ENCODE results near the gene MYLK. TPM values are rescaled to one million over a fixed set of nuclear protein-coding genes. Genes with fewer than 3 reads are reported as not detected.

The MYLK gene
- total RNA-seq, 1 donor from 2014 or later = 24.3 TPM

DNA sequence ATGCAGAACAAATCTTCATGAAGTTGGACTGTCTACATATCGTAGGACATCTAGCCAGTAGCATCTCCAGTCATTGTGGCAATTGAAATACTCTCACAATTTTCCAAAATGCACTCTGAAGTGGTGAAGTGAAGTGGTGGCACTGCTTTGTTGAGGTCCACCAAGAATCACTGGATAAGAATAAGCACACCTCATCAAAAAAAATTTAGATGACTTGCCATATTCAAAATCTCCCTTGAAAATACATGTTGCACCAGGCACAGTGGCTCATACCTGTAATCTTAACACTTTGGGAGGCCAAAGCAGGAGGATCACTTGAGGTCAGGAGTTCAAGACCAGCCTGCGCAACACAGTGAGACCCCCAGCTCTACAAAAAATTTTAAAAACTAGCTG is 312.2 kb downstream of the MYLK start:
- no peak for DNase-seq (ENCODE audit: extremely low spot score, unreplicated experiment)
- no peak overlapping the region for H3K4me3 Mint-ChIP-seq (ENCODE audit: unreplicated experiment)
- no peaks in the 10 kb centered on the region for H3K9me3 Mint-ChIP-seq (ENCODE audit: unreplicated experiment)
- TF ChIP-seq, protein P1, sequence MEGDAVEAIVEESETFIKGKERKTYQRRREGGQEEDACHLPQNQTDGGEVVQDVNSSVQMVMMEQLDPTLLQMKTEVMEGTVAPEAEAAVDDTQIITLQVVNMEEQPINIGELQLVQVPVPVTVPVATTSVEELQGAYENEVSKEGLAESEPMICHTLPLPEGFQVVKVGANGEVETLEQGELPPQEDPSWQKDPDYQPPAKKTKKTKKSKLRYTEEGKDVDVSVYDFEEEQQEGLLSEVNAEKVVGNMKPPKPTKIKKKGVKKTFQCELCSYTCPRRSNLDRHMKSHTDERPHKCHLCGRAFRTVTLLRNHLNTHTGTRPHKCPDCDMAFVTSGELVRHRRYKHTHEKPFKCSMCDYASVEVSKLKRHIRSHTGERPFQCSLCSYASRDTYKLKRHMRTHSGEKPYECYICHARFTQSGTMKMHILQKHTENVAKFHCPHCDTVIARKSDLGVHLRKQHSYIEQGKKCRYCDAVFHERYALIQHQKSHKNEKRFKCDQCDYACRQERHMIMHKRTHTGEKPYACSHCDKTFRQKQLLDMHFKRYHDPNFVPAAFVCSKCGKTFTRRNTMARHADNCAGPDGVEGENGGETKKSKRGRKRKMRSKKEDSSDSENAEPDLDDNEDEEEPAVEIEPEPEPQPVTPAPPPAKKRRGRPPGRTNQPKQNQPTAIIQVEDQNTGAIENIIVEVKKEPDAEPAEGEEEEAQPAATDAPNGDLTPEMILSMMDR (IDR thresholded peaks at IDR 0.05) = no peak
- peak overlapping the region; percentile 47 for H3K27ac Mint-ChIP-seq (ENCODE audit: unreplicated experiment)
- no peaks in the 10 kb centered on the region for H3K27me3 Mint-ChIP-seq (ENCODE audit: unreplicated experiment)
- peaks cover 26% of the 10 kb centered on the region for H3K4me1 Mint-ChIP-seq (ENCODE audit: unreplicated experiment)
- peaks cover 22% of the 10 kb centered on the region for H3K36me3 Mint-ChIP-seq (ENCODE audit: unreplicated experiment)

DNA sequence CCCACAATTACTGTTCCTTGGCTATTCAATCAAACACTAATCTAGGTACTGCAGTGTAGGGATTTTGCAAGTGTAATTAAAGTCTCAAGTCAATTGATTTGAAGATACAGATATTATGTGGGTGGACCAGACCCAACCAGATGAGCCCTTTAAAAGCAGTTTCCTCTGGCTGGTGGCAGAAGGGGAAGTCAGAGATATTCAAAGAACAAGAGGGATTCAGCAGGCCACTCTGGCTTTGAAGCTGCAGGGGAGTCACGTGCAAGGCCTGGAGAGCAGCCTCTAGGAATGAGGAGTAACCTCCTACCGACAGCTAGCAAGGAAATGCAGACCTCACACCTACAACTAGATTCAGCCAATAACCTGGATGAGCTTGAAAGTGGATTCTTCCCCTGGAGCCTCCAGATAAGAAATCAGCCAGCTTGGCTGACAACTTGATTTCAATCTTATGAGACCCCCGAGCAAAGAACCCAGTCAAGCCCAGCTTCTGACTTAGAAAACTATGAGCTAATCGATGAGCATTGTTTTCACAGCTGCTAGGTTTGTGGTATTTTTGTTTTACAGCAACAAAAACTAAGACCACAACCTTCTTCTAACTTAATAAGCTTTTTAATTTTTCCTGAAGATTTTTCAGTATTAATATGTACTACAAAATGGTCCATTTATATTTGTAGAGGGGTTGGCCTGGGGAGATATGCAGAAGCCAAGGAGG is 312.7 kb downstream of the MYLK start:
- TF ChIP-seq, protein P1 (IDR thresholded peaks at IDR 0.05) = no peak
- DNase-seq (ENCODE audit: extremely low spot score, unreplicated experiment) = no peak
- no peaks in the 10 kb centered on the region for H3K27me3 Mint-ChIP-seq (ENCODE audit: unreplicated experiment)
- H3K4me1 Mint-ChIP-seq (ENCODE audit: unreplicated experiment) = peaks cover 26% of the 10 kb centered on the region
- H3K36me3 Mint-ChIP-seq (ENCODE audit: unreplicated experiment) = peaks cover 23% of the 10 kb centered on the region
- no peaks in the 10 kb centered on the region for H3K9me3 Mint-ChIP-seq (ENCODE audit: unreplicated experiment)
- H3K27ac Mint-ChIP-seq (ENCODE audit: unreplicated experiment) = peak overlapping the region; percentile 47
- H3K4me3 Mint-ChIP-seq (ENCODE audit: unreplicated experiment) = no peak overlapping the region

DNA sequence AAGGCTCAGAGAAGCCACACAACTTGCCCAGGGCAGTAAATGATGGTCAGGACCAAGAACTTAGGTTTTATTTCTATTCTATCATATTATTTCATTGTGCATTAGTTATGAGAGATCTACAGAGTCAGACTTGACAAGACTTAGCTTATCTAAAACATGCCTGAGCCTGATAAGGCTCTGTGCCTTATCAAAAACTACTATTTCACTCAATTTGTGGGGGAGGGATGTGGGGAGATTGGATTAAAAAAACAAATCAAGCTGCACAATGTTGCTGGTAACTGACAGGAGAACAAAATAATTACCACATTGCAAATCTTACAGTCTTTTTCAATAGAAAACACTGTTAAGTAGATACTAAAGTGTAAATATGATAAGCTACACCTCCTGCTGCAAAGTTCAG is 315.3 kb downstream of the MYLK start:
- Mint-ChIP-seq H3K9me3 (ENCODE audit: unreplicated experiment) (no peaks in the 10 kb centered on the region), H3K4me3 (ENCODE audit: unreplicated experiment) (no peak overlapping the region), H3K4me1 (ENCODE audit: unreplicated experiment) (peaks cover 21% of the 10 kb centered on the region), H3K36me3 (ENCODE audit: unreplicated experiment) (peaks cover 30% of the 10 kb centered on the region), H3K27ac (ENCODE audit: unreplicated experiment) (no peak overlapping the region), H3K27me3 (ENCODE audit: unreplicated experiment) (no peaks in the 10 kb centered on the region)
- DNase-seq (ENCODE audit: extremely low spot score, unreplicated experiment) = no peak
- TF ChIP-seq, protein P1 (IDR thresholded peaks at IDR 0.05) = no peak

DNA sequence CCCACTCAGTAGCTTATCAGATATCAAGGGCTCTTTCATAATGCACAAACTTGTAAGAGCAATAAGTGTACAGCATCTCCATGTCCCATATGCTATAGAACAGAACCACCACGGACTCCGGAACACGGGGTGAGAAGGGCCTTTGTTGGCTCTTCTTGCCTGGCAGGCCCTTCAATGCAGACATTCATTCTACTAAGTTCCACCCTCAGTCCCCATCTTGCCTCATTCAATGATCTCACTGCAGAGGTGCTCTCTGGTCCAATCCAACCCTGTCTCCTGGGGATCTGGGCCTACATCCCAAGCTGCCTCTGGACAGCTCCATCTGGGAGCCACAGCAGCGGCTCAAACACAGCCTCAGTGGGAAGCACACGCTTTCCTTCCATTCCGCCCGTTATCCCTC is 316.1 kb downstream of the MYLK start:
- TF ChIP-seq, protein P1 (IDR thresholded peaks at IDR 0.05) = no peak
- DNase-seq (ENCODE audit: extremely low spot score, unreplicated experiment) = no peak
- peaks cover 26% of the 10 kb centered on the region for H3K36me3 Mint-ChIP-seq (ENCODE audit: unreplicated experiment)

DNA sequence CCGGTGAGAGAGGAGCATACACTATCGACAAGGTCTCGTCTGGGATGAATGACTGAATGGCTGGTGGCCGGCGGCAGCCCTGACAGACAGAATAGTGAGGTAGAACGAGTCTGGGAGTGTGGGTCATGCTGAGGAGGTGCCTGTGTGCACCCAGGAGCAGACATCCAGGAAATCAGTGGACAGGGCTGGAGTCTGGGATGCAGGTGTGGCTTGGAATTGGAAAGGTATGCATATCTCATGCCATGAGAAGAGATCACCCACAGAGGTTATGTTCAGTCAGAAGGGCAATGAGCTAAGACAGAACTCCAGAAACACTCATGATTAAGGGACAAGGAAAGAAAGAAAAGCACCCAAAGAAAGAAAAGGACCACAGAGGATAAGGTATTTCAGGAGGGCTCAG is 320.1 kb downstream of the MYLK start:
- TF ChIP-seq, protein P1 (IDR thresholded peaks at IDR 0.05) = no peak
- DNase-seq (ENCODE audit: extremely low spot score, unreplicated experiment) = no peak
- Mint-ChIP-seq H3K27me3 (ENCODE audit: unreplicated experiment) (no peaks in the 10 kb centered on the region), H3K4me1 (ENCODE audit: unreplicated experiment) (no peaks in the 10 kb centered on the region), H3K4me3 (ENCODE audit: unreplicated experiment) (no peak overlapping the region), H3K27ac (ENCODE audit: unreplicated experiment) (no peak overlapping the region), H3K36me3 (ENCODE audit: unreplicated experiment) (peaks cover 23% of the 10 kb centered on the region), H3K9me3 (ENCODE audit: unreplicated experiment) (no peaks in the 10 kb centered on the region)

More for the DNA sequence above, 316.1 kb downstream of the MYLK start:
- Mint-ChIP-seq H3K4me3 (ENCODE audit: unreplicated experiment) (no peak overlapping the region), H3K9me3 (ENCODE audit: unreplicated experiment) (no peaks in the 10 kb centered on the region), H3K27me3 (ENCODE audit: unreplicated experiment) (no peaks in the 10 kb centered on the region), H3K27ac (ENCODE audit: unreplicated experiment) (no peak overlapping the region), H3K4me1 (ENCODE audit: unreplicated experiment) (peaks cover 21% of the 10 kb centered on the region)
